LoVo (cell line): ENCODE results near the gene COBL.

Experiments used
- DNase-seq: peaks from one replicate; pipeline ENCODE4 v3.0.0-alpha.2; 2016; ENCODE audit warnings: low spot score

Gene COBL

DNA sequence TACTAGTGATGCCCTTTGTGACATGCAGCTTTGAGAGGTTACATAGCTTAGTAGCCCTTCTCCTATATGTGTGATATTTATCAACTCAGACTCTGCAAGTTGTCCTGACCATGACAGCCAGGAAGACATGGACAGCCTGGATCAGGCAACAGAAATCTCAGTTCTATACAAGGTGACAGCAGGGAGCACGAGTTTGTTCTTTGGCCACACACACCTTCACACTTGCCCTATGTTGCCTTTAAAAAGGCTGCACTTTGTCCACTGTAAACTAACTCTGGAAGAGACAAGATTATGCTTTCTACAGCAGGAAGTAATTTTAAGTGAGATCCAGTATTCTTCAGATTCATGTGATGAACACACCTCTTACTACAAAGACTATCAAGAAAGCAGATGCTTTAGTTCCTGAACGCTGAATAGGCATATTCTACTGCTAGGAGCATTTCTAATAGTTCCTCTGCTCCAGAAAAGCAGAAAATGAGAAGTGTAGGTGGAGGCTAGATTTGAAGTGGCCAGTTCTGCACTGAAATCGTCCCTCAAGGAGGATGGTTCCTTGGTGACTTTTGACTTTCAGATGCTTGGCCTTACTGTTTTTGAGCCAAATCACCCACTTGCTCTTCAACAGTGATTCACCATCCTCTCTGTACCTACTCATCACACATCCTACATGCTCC, 239.2 kb downstream of the COBL start:
- DNase-seq: no peak

DNA sequence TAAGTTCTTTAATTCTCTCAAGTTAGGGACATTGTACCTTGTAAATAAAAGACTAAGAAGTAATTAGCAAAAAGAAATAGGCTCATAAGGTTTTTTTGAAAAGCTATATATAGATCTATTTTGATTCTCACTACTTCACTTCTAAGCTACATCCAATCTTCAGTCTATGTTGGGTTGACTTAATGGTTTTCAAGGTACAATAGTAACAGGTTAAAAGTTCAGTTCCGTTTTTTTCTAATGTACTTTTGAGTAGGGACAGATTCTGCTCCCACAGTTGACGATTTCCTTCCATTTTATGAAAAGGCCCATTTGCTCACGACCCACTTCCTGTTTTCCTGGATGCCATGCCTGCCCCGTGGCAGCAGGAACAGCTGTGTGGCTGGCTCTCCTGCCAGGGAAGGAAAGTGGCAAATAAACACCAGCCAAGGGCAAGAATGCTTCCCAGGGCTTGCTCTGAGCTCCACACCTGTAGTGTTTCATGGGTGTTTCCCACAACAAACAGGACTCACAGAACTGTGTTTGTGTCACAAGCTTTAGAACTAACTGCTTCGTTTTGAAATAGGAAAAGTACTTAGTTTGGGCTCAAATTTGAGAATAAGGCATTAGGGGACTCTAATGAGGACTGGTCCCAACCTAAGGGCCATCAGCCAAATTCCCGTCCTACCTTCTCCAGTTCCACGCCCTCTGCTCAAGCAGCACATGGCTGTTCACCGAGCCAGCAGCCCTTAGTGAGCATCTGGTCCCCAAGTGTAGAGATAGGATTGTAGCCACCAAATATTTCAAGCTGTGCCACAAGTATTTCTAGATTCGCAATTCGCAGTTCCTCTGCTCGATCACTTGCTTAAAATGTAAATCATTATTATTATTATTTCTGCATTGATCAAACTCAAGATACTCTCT, 240.7 kb downstream of the COBL start:
- DNase-seq: no peak

DNA sequence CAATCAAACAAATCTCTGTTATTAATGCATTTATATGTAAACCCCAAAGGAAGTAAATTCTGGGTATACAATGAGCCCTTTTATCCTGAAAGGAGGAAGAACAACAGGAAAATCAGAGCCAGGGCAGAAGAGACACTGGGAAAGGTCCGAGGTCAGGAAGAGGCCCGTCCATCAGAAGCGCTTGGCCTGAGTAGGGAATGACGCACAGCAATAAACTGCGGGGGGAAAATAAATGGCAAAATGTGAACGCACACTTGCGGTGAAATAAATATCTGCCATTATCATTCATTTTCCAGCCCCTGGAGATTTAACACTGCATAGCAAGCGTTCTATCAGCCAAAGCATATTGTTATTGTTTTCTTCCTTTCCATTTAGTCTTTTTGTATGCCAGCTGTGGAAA, 243.4 kb downstream of the COBL start:
- DNase-seq: no peak

DNA sequence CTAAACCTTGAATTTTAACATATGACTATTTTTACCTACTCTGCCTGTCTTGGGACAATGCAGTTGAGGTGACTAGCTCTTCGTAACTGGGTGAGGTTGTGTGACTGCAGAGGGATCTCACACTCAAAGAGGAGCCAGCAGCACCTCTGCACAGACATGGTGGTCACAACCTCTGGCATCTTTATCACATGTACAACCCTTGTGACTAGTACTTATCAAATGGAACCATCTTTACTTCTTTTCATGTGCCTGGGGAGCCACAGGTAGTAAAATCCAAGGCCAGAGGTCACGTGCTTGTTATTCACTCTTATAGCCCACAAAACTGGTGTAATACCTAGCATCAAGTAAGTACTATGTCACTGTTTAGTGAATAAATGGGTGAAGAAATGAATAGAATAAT, 244.3 kb downstream of the COBL start:
- no peak for DNase-seq

DNA sequence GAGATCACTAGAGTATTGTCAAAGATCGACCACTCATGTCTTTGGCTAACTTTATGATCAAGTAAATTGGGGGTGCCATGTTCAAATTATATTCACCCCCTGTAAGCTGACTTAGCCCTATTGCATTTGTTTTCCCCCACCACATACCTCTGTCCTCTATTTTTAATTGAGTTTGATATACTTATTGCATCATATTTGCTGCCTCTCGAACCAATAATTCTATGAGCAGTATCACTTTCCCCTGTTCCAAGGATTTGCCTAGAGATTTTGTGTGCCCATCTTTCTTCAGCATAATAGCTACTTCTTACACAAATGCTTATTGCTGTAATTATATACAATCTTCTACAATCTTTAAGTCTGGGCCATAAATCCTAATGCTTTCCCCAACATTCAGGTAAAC, 245.2 kb downstream of the COBL start:
- no peak for DNase-seq

DNA sequence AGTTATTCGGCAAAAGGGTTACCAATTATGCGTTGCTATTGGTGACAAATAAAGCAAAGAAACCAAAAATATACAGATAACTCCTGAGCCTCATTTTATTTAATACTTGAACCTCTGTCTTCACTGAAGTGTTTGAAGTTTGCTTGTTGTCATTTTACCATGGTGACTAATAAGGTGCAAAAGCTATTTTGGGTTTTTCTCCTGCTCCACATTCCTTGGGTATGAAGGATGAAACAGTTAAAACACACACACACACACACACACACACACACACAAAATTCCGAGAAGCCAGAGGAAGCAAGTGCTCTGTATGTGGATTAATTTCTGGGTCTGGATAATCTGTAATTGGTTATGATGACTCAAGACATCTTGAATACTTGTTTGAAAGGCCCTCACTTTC, 246.5 kb downstream of the COBL start:
- no peak for DNase-seq

DNA sequence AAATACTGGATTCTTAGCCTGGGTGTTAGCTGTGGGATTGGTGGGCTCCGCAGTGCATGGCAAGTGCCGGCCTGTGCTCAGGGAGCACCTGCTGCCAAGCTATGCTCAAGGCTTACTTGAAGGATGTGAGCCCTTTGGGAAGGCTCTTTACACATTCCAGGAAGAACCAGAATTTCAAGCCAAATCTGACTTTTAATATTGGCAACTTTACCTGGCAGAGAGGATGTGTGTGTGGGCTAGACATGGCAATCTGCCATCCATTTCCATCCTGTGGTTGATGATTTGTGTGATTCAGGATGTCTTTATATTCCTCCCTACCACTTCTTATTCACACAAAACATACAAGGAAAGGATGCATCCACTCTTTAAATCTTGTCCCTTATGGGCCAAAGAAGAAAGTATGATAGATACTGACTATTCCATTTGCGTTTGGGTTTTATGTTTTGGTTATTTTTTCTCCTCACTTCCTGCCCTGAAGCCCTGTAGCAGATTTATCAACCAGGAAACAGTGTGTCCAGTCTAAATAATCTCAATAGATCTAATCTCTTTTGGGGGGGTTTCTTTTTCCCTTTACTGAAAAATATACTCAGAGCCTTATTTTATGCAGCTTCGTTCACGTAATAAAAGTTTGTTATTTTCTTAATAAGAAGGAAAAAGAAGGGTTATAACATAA, 247.1 kb downstream of the COBL start:
- DNase-seq: no peak

DNA sequence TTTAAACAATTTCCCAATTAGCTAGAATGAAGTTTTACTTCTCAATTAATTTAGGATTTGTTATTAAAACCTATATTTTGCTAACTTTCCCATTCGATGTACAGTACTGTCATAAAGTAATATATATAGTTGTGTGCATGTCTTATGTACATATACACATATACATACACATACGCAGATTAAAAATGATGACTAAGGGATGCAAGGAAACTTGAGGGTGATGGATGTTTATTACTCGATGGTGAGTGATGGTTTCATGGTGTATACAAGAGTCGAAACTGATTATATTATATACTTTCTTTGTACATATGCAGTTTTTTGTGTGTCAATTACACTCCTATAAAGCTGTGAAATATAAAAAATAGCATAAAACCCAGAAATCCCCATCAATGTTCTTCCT, 248.2 kb downstream of the COBL start:
- DNase-seq: no peak

DNA sequence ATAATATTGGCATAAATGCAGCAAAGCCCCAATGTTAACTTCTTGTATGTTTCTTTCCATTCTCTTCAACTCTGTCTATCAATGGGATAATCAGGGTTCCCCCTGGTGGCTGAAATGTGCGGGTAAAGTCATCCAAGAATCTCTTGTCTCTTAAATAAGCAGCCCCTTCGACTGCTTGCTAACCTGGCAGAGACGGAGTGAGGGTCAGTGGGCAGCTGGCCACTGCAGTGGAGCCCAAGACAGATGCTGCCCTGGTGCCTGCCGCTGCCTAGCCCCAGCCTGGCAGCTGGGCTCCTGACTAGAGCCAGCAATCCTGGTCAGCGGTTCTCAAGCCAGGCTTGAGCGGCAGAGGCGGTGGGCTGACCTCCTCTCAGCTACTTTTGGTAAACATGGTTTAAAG, 248.9 kb downstream of the COBL start:
- DNase-seq: peak; percentile 72

DNA sequence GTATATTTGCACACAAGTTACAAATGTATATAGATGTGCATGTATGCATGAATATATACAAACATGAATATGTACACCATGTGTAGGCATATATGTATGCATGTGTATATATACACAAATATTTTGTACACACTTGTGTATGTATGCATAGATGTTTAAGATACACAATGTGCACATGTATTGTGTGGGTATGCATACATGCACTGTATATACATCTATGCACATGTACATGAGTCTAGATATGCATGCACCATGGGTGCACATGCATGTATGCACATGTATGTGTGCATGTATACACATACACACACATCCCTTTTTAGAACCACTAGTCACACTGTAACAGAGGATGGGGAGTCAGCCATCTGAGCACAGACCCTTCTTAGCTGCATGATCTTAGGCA, 249.4 kb downstream of the COBL start:
- no peak for DNase-seq

DNA sequence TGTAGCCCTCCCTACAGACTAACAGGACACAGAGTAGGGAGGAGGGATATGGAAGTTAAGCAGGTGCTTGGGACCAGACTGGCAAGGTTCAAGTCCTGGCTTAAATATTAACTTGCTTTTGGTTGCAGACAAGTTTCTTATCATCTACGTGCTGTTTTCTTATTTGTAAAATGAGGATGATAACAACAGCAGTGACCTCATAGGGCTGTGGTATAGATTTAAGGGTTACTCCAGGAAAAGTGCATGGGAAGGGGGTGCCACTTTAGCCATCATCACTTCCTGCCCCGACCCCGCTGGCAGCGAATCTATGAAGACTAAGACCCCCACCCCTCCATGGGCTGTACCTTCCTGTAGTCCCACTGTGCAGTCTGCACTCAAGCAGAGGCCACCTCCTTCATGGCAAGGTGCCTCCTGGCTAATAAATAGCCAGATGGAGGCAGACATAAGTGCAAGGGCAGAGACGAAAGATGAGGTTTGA, 250.2 kb downstream of the COBL start:
- DNase-seq: no peak

DNA sequence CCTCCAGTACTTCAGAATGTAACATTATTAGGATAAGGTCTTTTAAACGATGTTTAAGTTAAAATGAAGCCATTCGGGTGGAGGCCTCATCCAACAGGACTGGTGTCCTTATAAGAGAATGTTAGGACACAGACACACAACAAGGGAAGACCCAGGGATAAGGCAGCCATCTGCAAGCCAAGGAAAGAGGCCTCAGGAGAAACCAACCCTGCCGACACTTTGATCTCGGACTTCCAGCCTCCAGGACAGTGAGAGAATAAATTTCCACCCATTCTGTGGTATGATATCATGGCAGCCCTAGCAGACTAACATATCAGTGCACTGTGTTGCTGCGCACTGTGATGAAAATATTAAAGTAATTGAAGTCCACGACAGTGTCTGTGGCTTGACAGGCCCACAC, 250.8 kb downstream of the COBL start:
- DNase-seq: no peak

DNA sequence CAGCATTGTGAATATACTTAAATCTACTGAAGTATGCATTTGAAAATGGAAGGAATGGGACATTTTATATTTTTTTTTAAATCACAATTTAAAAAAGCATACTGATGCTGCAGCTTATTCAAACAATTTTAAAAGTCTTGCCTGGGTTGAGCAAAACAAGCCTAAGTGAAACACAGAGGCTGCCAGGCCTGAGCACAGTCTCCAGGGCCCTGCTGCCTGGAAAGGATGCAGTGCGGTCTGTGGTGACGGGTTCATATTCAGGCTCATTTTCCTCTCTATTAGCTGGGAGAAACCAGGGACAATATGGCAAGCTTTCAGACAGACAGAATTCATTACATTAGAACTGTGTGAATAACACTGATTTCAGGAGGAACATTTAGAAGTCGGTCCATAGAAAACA, 251.9 kb downstream of the COBL start:
- DNase-seq: no peak

DNA sequence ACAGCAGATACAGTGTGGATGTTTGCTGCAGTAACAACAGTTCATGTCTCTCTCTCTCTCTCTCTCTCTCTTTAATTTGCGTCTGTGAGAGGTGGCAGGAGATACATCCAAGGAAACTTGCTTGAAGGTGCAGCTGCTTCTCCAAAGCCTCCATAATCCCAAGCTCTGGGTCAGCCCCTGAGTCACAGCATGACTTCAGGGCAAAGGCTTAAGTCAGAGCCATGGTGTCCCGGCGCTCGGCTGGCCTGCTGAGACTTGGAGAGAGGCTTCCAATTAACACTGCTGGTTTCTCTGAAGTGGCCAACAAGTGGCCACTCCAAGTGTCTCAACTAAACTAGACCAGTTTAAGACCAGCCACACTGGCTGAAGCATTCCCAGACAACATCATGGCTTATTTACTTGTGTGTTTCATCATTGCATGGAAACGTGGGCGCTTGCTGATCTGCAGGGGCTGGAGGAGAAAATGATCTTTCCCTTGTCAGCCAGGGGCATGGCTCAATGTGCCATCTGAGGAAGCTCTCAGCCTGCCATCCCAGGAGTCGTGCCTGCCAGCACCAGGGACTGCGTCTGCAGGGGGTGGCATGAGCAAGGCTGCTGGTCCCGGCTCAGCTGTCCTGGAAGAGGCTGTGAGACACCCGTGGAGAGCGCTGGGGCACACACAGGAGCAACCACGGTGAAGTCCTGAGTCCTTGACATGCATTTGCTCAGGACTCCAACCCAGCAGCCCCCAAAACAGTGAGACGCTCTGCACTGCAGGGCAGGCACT, 254.2 kb downstream of the COBL start:
- DNase-seq: no peak

DNA sequence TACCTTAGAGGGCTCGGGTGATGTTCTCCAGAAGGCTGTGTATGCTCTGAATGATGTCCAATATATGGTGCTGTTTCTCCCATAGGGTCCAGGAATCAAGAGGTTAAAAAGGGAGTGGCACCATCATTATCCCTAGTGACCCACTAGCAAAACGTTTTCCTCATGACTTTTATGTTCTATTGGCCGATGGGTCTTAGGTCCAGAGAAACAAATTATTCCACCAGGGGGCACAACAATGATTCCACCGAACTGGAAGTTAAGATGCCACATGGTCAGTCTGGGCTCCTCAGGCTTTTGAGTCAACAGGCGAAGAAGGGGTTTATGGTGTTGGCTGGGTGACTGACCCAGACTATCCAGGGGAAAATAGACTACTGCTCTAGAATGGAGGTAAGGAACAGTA, 256.1 kb downstream of the COBL start:
- DNase-seq: no peak

DNA sequence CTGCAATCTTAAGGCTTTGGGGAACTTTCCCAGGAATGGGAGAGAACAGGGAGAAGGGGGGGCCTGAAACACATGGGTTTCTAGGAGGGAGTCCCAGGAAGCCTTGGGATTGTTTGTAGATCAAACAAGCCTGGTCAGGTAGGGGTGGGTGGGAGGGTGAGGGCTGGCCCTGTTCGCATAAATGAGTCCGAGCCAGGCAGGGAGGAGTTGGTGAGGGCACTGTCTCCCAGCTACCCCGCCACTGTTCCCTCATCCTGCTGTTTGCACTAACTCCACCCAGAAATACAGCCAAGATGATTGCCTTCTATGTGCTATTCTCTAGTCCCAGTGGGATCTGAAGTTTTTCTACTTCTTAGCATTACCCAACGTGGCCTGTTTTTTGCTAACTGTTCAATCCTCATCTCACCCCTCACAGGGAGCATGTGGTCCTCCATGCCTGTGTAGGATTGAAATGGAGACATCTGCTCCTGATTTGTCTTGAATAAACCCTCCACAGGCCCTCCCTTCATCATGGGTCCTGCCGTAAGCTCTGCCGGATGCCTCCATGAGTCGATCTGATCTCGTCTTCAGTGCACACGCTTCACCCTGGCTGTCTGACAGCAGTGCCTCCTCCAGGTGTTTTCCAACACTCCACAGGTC, 257.0 kb downstream of the COBL start:
- no peak for DNase-seq

DNA sequence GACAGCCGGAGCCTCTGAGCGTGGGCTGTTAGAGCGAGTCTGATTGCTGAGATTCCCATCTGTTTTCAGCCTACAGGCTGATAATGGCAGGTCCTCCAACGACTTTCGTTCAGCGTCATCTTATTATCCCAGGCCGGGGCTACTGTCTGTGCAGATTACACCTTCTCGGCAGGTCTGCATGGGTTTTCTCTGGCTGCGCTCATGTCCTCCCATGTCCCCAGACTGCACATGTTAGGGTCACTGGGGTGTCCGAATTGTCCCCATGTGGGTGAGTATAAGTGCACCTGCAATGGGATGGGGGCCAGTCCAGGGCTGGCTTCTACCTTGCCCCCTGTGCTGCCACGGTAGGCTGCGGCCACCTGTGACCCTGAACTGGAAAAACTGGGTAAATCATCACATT, 257.8 kb downstream of the COBL start:
- DNase-seq: no peak

DNA sequence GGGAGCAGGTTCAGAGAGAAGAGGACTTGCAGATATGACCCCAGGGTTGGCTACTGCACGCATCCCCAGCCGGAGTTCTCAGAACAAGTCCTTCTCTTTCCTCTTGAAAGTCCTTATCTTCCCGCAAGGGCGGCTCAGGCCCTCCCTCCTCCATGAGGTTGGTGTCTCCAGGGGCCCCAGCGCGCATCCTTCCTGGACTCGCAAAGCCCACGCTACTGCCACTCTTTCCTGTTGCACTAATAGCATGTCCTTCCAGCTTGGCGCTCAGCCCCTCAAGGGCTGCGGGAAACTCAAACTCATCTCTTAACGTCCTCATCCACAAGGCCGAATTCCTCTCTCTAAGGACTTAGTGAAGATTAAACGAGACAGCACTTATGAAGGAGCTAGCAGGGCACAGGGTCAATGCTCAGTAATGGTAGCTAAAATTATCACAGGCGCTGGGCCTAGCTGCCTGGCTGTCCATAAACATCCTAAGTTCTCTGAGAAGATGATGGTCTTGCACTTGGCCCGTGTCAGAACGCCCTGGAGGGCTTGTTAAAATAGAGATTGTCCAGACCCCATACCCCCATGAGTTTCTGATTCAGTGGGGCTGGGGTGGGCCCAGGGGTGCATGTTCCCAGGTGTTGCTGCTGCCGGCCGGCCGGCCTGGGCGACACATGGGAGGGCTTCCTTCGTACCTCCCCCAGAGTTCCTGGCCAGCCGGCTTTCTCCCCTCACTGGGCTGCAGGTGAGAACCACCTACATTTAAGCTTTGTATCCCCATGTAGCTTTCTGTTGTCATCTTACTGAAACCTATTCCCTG, 261.4 kb downstream of the COBL start:
- no peak for DNase-seq

DNA sequence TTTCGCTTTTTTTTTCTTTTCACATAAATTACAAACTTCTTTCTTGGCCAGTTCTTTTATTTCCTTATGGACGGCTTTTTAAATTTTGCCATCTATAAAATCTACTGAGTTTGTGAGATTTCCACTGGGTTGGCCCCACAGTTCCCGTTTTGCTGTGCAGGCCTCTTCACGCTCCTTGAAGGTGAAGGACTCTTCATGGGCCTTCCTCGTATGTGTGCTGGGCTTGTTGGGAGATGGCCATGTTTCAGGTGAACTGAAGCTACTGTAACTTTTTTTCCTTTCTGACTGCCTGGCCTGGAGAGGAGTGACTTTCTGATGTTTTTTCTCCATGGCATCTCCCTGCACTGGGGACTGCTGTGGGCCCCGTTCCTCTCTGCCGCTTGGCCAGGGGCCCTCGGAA, 262.4 kb downstream of the COBL start:
- no peak for DNase-seq

DNA sequence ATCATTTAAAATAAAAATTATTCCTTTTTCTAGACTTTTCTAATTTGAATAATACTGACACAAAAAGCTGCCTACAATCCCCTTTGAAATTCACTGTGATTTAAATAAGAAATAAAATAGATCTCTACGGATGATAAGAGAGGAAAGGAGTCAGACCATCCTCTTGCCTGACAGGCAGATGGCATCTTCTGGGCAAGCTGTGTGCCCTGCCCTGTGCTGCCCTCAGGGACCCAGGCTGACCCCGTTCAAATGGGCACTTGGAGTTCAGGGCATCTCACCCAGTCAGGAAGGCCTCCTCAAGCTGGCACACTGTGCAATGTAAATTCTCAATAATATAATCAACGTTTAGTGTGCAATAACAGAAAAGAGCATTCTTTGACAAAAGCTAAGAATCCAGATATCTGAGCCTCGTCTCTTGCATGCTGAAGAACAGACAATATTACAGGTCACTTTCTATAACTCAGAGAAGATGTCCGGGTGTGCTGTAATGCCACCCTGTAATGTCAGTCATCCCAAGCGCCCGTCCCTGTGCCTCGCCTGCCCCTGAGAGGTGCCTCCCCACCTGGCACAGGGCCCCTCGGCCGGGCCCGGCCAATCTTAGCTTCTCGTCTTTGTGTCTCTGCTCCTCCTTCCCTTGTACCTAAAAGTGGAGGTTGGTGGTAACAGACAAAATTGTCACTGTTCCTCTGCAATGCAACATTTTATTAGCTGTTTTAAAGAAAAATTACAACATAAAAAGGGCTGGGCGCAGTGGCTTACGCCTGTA, 263.3 kb downstream of the COBL start:
- no peak for DNase-seq
